CD4-positive, alpha-beta T cell treated with Interleukin-4 for 4 hours (primary cell): Measurements from ENCODE around the gene PIK3R3.

Experiments
- DNase-seq: peaks from one replicate; pipeline ENCODE4 v3.0.0-alpha.2; 2020

The PIK3R3 gene

DNA sequence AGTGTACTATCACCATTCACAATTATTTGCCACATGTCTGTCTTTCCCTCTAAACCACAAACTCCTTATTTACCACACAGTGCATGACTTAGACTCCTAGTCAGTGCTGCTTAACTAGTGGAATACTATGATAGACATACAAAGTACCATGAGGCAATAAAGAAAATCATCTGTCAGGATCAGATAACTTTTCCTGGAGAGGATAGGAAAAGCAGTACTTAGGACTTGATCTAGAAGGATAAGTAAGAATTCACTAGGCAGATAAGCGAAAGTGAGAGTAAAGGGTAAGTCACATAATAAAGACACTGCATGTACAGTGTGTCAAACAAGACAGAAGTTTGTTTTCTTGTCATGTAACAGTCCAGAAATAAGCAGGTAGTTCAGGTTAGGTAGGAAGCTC, 21.3 kb upstream of the PIK3R3 start:
- no peak for DNase-seq

DNA sequence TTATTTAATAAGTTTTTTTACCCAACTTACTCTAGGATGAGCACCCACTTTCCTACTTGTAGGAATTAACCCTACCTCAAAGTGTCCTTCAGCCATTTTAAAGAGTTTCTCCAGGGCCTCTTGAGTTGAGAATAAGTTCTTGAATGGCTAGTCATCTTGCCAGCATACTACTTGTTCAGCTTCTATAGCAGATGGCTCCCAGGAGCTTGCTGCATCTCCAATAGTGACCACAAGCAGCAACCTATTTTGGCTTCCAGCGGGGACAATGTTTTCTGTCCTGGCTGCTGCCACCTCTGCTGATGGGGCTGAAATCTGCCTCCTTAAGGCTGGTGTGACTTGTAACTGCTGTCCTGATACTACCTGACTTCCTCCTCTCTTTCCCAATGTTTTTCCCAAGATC, 20.8 kb upstream of the PIK3R3 start:
- DNase-seq = no peak

DNA sequence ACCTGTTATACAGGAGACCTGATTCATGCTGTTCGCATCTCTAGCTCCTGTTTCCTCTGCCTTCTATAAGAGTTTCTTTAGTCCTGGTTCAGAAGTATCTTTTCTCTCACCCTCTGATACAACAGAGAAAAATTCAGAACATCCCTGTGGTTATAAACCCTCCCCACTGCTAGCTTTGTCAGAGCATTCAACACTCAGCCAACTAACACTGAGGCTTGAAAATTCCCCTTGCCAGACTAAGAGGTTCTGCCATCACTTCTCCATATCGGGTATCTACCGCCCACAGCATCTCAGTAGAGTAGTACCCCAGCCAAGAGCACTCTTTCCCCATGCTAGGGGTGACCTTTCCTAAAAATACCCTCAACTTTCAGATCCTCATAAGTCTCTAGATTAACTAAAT, 19.6 kb upstream of the PIK3R3 start:
- no peak for DNase-seq

DNA sequence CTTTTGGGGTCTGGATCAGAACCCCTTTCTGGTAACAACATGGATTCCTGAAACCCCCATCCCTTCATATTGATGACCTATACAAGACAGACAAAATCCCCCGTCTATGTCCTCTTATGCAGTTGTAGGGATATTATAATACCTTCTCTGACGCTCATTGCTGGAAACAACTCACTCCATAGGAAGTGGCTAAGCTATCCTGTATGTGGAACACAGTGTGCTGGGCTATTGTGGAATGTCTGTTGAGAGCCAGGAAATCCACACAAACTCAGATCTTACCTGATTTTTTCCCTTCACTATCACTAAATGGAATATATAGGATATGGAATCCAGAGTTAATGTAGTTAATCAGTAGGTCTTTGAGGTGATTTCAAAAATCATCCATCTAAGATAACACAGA, 17.7 kb upstream of the PIK3R3 start:
- no peak for DNase-seq

DNA sequence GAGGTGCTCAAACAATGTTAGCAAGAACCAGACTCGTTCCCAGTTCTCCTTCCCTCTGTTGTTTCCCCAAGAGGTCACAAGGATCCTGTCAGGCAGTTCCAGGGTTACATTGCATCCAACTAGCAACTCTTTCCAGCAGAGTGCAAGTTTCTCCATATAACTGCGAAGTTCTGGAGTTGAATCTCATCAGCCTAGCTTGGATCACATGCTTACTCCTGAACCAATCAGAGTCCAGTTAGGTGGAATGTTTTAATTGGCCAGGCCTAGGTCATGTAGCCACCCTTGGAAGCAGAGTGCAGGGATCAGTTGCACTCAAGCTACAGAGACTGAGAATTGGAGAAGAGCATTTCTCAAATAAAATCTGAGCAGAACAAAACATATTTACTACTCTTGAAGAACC, 15.9 kb upstream of the PIK3R3 start:
- no peak for DNase-seq

DNA sequence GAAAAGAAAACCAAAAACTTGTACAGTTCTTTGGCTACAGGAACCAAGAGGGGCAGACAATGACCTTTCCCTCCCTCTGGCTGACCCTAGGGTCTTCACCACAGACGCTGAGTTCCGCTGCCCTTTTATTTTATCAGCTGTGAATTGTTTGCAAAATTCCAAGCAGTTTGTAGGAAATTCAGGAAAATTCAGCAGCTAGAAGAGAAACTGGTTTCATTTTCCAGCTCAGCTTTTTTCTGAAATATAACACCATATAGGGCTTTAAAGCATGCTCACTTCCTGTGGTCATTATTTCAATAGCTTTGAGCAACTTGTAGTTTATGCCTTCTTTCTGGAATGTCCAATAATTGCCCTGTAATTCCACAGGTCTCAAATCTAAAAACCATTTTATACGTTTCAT, 5.5 kb upstream of the PIK3R3 start:
- no peak for DNase-seq

DNA sequence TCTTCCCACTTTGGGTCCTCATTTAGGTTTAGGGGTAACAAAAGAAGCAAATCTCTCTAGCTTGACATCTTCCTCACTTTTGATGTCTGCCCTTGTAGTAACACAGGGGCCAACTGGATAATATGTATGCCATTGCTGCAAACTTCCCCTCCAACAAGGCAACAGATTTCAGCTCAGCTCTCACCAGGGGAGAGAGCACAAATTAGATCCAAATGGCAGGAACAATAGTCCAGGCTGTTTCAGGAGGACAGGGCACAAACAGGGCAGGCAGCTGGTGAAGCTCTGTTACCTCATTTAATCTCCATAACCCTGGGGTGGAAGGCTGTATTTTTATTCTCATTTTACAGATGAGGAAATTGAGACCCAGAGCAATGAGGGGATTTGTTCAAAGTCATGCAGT, 4.3 kb upstream of the PIK3R3 start:
- no peak for DNase-seq

DNA sequence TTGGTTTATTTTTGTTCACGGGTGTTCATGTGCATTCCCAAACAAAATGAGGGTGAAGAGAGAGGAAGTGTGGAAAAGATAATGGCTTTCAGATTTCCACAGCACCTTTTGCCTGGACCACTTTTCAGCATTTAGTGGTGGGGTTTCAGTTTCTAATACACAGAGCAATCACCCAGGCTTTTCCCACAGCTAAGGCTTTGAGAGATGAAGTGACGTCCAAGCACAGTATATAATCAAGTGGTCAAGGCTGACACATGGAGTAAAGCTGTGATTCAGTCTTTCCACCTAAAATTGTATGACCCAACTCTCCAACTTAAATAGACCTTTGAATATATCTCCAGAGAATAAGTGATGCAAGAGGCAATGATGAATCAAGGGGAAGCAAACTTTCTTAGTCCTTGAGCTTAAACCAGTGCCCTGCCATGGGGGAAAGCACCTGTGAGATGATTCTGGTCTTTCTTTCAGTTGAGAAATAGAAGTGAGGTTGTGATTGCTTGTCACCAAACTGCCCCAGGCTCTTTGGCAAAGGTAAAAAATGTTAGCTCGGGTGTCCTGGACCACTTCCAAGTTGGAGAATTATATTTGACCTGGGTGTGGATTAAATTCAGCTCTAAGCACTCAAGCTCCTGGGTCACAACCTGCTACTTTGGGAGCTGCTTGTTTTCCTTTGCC, 2.4 kb upstream of the PIK3R3 start:
- no peak for DNase-seq

DNA sequence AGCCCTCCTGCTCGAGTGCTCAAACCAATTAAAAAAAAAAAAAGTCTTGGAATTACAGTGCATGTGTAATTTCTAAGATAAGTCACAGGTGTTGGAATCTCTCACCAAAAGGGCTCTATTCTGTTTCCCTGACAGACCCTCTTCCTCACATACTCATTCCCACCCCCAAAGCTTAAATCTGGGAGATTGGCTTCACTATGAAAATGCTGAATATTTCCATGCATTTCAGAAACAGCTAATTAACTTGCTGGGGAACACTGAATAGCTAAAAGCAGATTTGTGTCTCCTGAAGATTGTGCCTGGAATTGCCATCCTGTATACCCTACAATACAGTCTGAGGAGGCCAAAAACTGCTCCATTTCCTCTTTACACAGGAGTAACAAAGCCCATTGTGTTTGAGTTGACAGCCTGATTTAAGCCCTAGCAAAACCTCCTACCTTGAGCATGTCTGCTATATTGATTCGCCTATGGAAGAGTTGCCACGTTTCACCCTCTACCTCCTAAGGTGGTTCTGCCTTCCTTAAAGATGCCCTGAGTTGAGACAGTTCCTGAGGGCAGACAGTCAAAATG, 1.4 kb upstream of the PIK3R3 start:
- no peak for DNase-seq

DNA sequence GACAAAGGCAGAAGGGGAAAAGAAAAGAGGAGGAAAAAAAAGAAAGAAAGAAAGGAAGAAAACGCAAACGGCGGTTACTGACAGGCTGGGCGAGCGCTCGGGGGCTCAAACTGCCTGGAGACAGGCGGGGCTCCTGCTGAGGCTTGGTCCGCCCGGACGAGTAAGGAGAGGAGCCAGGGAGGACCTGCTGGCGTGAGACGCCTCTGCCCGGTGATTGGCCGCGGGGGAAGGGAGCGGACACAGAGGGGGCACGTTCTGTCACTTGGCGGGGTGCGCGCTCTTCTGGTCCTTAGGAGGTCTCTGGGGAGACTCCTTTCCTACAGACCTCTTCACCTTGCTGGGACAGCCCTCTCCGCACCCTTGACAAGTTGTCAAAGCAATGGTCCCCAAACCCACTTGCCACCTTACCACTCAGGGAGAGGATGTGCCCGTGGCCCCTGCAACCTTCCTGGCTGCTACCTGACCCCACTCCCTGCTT, 791 bp upstream of the PIK3R3 start:
- no peak for DNase-seq

DNA sequence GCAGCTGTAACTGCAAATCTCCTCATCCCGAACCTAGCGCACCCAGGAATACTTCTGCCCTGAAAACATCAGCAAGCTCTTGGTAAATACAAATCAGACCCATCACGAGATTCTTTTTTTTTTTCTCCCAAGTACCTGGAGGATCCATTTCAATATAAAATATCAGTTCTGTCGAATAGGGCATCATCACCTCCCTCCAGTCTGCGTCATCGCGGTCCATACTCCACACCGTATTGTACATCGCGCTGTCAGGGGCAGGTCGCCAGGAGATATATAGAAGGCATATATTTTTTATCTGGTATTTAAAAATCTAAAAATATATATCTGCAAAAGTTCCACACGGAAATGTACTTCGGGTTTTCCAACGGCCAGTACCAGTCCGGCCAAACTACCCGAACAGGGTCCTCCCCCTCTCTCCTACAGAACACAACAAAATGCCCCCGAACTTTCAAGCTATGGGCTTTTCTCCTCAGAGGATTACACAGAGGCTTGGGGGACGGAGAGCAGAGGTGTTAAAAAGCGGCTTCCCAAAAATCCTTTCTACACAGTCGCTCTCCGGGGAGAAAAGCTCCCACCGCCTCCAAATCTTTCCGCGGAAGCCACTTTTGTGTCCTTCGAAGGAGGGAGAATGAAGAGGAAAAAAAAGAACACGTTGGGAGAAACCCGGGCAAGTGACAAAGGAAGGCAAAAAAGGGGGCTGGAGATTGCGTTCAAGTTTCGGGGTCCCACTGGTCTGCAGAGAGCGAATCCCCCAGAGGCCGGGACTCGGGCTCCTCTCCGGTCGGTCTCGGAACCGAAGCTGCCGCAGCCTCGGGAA, 509 bp downstream of the PIK3R3 start:
- DNase-seq = peak; percentile 13

DNA sequence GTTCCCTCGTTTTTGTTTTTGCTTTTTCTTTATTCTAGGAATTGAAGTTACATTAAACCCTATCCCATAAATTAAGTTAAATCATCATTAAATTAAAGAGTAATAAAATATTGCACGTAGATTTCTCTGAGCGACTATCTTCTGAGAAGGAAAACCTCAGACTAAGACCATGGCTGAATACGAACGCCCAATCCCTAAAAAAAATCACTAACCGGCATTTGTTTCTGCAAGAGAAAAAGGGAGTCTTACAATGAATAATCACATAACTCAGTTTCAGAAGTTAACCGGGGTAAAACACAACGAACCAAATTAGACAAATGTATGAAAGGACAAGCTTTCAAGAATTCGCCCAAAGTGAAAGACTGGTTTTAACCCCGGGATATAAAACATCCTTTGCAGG, 1.3 kb downstream of the PIK3R3 start:
- no peak for DNase-seq

DNA sequence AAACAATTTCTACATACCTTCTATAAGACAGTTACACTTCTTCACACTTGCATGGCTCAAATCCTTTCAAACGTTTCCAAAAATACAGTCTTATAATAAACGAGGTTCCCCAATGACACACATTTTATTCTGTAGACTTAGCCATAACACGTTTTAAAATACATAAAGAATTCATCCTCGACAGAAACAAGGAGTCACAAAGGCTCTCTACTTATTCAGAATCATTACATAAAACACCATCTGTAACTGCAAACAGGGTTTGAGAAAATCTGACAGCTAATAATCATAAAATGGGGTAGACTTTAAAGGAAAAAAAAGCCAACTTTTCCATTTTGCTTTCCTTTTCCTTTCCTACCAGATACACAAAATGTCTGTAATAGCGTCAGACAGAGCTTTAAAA, 1.8 kb downstream of the PIK3R3 start:
- DNase-seq = no peak

DNA sequence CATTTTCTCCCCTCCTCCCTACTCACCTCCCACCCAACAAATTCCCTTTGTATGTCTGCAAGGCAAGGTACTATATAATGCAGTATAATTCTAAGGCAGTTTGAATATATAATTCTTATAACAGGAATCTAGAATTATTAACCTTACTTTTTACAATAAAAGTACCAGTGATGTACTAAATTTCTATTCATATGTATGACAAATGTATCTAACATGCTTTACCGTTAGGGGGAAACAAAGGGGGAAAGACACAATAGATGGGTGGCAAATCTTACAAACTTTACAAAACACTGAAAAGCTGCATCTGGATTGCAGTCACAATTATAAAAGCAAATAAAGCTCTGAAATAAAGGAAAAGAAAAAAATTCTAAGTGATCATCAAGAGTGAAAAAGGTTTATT, 2.3 kb downstream of the PIK3R3 start:
- no peak for DNase-seq

DNA sequence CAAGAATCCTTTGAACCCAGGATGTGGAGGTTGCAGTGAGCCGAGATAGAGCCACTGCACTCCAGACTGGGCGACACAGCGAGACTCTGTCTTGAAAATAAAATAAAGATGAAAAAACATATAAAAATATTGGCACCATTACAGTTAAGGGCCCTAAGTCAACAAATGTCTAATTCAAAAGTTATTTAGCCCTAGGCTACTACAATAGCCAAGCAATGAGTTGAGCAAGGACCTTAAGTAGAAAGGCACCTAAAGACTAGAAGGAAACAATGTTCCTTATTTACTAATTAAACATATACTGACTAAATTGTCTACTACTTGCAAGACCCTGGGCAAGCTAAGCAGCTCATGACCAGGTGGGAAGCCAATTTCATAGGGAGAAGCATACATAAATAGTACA, 4.1 kb downstream of the PIK3R3 start:
- no peak for DNase-seq

DNA sequence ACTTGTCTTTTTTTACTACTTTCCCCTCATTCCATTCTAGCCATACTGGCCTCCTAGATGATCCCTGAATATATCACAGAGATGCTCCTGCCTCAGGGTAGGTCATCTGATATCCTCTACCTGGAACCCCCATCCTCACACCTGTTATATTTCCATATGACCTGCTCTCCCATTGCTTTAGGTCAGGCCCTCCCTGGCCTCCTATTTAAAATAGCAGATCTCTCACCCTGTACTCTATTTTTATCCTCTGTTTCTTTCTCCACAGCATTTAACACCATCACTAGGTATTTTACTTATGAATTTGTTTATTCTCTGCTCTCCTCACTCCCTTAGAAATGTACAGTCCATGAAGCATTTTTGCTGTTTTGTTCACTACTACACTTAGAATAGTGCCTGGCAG, 13.6 kb downstream of the PIK3R3 start:
- no peak for DNase-seq

DNA sequence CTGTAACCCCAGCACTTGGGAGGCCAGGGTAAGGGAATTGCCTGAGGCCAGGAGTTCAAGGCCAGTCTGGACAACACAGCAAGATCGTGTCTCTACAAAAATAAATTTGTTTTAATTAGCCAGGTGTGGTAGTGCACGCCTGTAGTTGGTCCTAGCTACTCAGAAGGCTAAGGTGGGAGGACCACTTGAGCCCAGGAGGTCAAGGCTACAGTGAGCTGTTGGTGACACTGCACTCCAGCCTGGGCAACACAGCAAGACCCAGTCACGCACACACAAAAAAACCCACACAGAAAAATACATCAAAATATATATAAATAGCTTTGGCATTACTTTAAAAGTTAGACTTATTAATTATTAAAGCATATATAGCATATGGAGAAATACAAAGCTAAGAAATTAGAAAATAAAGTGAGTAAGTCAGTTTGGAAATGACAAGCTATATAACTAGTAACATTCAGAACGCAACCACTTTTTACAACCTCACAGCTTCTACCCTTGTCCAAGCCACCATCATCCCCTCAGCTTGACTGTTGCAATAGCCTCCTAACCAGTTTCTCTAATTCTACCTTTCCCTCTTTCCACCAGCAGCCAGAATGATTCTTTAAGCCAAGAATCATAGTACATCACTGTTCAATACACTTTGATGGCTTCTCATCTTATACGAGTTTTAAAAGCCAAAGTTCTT, 14.5 kb downstream of the PIK3R3 start:
- no peak for DNase-seq

DNA sequence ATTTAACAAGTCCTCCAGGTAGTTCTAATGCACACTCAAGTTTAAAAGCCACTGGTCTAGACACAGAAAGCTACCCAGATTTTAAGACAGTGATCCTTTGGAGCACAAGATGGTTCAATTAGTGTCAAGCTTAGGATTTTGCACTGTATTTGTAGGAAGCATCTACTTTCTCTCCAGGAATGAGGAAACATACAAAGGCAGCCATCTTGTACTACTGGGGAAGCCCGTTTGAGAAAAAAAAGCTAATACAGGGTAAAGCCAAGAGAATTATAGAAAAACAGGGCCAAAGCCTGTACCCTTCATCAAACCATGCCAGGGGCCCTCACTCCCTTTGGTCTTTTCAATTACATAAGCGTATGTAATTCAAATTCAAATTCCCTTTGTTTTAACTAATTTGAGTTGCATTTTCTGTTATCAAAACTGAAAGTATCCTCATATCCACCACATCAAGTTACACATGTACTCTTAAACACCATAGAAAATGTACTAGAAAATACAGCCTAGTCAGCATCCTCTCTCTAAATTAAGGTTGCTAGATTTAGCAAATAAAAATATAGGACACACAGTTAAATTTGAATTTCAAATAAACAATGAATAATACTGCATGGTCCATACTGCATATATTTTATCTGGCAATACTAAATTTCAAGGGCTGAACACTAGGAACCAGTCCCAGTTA, 17.4 kb downstream of the PIK3R3 start:
- no peak for DNase-seq

DNA sequence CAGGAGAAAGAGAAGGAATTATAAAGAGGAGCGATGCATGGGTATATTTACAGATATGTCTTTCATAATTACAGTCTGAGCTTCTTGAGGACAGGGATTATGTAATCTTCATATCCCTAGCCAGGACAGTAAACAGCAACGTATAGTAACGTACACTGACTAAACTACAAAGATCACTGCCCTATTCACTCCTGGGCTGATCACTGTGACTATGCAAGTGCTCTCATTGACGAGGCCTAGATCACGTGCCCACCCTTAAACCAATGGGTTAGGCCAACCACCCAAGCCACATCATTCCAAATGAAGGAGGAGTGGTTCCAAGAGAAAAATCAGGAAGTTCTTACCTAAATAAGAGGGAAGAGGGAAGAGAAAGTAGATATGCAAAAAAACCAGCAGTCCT, 18.5 kb downstream of the PIK3R3 start:
- no peak for DNase-seq

DNA sequence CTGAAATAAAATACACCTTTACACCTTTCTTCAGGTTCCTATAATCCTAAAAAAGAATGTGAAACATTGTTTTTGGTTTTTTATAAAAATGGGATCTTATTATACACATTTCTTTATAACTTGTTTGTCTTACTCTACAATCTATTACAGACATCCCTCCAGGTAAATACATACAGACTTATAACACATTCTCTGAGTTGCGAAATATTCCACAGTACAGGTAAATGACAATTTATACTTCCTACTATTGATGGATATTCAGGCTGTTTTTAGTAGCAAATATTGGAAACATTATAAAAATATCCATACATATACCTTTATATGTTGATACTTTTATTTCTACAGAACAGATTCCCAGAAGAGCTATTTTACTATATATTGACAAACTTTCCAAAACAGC, 20.3 kb downstream of the PIK3R3 start:
- DNase-seq = no peak

DNA sequence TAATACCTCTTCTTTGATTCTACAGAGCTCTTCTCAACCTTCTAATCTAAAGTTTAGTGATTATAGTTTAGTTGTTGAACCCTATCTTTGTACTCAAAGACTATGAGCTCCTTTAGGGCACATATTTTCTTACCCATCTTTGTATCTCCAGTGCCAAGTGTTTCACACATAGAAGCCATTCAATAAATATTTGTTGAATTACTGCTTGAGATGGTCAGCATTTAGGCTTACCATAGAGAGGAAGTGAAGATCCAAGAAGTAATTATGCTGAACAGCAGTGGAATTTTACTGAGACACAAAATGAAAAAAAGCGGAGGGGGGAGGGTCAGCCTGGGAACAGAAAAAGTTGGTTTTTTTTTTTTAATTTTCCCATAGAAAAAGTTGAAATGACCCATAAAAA, 21.9 kb downstream of the PIK3R3 start:
- no peak for DNase-seq

DNA sequence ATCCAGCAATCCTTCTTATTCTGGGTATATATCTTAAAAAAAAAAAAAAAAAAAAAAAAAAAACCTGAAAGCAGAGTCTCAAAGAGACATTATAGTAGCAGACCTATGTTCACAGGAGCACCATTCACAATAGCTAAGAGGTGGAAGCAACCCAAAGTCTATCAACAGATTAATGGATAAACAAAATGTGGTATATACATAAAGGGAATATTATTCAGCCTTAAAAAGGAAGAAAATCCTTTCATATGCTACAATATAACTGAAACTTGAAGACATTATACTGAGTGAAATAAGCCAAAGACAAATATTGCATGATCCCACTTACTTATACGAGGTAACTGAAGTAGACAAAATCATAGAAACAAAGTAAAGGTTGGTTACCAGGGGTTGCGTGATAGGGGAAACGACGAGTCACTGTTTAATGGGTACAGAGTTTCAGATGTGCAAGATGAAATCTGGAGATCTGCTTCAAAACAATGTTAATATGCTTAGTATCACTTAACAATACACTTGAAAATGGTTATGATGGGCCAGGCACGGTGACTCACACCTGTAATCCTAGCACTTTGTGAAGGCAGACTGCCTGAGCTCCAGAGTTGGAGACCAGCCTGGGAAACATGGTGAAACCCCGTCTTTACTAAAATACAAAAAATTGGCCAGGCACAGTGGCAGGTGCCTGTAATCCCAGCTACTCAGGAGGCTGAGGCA, 29.5 kb downstream of the PIK3R3 start:
- no peak for DNase-seq

DNA sequence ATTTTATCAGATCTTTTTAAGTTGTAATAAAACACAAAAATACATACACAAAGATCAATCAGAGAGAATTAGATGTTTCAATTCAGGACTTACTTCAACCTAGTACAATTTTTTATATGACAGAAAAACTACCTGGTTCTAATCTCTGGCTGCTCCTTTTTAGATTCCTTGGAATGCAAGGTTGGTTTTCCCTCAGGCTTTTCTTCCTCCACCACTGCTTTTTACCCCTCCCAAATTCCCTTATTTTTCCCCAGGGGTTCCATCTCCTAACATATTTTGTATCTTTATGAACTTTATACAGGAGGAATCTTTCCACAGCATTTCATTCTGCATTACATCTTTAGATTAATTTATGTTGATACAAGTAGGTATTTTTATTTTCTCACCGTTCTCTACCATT, 33.2 kb downstream of the PIK3R3 start:
- no peak for DNase-seq
